ENCODE results near the gene PORCN.
"Not testable (repeated sequence)": the region's sequence is repeated elsewhere in the genome, so short reads cannot be mapped to it uniquely, and the experiment has no call there.

The PORCN gene

DNA sequence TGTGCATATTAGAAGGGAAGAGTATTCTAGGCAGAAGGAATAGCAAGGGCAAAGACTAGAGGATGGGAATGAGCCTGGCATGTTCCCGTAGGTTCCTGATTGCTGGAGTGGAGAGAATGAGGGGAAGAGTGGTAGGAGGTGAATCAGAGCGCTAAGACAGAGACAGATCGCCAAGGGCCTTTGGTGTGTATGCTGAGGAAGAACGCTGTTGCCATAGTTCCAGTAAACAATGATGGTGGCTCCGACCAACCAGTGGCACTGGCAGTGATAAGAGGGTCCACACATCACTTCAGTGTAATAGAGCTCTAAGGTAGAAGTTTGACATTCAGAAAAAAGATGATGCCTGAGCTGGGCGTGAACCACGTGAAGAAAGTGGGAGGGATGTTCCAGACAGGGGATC lies 31.7 kb downstream of the PORCN start:
- no peak for DNase-seq (ENCODE audit: low spot score)

DNA sequence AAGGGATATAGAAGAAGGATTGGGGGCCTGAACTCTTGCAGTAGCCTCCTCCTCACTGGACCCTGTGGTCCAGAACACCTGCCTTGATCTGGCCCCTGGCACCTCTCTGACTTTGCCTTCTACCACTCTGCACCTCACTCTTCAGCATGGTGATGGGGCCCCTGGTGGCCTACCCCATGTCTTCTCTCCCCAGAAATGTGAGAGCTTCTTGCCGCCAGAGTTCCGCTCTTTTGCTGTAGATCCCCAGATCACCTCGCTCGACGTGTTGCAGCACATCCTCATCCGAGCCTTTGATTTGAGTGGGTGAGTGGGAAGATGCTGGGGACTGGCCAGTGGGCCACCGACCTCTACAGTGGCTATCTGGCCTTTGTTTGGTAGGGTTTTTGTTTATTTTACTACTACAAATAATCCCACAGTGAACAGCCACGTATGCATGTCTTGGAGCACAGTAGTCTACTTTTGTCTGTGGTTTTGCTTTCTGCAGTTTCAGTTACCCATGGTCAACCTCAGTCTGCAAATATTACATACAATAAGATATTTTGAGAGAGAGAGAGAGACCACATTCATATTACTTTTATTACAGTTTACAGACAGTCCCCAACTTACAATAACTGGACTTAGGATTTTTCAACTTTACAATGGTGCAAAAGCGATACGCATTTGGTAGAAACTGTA lies 32.5 kb downstream of the PORCN start:
- DNase-seq (ENCODE audit: low spot score), result no peak

DNA sequence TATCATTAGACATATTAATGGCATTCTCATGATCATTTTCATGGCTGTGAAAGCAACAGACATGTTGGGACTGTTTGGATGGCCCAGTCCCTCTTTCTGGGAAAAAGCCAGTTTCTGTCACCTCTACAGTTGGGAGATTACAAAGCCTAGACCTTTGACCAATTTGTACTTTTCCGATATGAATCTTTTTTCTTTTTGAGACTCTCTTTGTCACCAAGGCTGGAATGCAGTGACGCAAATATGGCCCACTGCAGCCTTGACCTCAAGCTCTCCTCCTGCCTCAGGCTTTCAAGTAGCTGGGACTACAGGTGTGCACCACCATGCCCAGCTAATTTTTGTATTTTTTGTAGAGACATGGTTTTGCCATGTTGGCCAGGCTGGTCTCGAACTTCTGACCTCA lies 40.1 kb downstream of the PORCN start:
- DNase-seq (ENCODE audit: low spot score), result no peak

DNA sequence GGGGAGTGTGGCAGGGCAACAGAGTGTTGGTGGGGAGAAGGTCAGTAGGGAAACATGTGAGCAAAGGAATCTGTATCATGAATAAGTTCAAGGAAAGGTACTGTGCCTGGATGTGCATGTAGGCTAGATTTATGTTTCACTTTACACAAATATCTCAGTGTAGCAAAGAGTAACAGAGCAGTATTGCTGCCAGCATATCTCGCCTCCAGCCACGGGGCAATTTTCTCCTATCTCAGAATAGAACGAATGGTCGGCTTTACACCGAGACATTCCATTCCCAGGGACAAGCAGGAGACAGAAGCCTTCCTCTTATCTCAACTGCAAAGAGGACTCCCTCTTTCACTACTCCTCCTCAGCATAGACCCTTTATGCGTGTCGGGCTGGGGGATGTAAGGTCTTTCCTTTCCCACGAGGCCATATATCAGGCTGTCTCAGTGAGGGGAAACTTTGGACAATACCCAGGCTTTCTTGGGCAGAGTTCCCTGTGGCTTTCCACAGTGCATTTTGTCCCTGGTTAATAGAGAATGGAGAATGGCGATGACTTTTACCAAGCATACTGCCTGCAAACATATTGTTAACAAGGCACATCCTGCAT lies 47.0 kb downstream of the PORCN start:
- DNase-seq (ENCODE audit: low spot score), result not testable (repeated sequence)

DNA sequence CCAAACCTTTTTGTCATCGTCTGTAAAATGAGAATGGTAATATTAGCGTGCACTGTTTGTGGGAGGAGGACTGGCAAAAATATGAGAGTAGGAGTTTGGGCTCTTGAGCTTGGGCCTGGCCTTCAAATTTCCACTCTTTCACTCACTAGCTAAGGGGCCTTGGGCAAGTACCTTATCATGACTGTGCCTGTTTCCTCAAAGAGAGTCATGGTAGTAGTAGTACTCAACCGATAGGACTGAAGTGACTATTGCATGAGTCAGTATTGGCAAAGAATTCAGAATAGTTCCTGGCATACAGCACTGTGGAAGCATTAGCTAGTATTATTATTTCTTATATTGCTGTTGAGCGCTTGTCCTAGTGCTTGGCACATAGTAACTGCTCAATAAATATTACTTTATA lies 49.5 kb downstream of the PORCN start:
- no peak for DNase-seq (ENCODE audit: low spot score)

DNA sequence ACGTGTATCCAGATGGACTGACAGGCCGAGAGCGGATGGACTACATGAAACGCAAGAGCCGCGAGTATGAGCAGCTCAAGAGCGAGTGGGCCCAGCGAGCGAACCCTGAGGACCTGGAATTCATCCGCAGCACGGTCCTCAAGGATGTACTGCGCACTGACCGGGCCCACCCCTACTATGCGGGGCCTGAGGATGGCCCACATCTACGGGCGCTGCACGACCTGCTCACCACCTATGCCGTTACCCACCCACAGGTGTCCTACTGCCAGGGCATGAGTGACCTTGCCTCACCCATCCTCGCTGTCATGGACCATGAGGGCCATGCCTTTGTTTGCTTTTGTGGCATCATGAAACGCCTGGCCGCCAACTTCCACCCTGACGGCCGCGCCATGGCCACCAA lies 50.8 kb downstream of the PORCN start:
- DNase-seq (ENCODE audit: low spot score), result no peak

DNA sequence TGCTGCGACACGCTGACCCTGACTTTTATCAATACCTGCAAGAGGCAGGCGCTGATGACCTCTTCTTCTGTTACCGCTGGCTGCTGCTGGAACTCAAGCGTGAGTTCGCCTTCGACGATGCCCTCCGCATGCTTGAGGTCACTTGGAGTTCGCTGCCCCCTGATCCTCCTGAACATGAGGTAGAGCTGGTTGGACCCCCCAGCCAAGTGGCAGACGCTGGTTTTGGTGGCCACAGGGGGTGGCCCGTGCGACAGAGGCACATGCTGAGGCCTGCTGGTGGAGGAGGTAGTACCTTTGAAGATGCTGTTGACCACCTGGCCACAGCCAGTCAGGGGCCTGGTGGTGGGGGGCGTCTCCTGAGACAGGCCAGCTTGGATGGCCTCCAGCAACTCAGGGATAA lies 51.3 kb downstream of the PORCN start:
- no peak for DNase-seq (ENCODE audit: low spot score)

DNA sequence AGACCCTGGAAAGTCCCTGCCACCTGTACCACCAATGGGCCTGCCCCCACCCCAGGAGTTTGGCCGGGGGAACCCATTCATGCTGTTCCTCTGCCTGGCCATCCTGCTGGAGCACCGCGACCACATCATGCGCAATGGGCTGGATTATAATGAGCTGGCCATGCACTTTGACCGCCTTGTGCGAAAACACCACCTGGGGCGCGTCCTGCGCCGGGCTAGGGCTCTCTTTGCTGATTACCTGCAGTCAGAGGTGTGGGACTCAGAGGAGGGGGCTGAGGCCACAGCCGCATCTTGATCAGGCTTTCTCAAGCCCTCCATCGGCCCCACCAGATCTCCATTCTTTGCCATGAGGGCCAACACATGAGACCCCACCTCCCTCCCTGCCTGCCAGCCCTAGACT lies 51.9 kb downstream of the PORCN start:
- DNase-seq (ENCODE audit: low spot score), result no peak

DNA sequence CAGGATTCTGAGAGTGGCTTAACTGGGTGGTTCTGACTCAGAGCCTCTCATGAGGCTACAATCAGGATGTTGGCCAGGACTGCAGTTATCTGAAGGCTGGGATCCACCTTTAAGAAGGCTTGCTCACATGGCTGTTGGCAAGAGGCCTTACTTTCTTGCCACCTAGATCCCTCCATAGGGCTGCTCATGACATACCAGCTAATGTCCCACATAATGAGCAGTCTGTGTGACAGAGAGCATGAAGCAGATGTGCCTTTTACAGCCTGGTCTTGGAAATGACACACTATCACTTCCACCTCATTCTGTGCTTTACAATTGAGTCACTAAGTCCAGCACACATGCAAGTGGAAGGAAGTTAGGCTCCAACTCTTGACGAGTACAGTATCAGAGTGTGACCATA lies 61.2 kb downstream of the PORCN start:
- DNase-seq (ENCODE audit: low spot score), result no peak
